Endodermal cell (in vitro differentiated cells): ENCODE measurements around the gene TULP3. TPM values are rescaled to one million over a fixed set of nuclear protein-coding genes. Genes with fewer than 3 reads are reported as not detected.

Experiments
- DNase-seq: peaks from one replicate; pipeline ENCODE4 v3.0.0-alpha.2; 2017
- H3K27ac ChIP-seq: 2 replicates; pipeline ENCODE4 v1.5.1; 2013; ENCODE audit warnings: mild to moderate bottlenecking, low read depth, low read length, moderate library complexity
- H3K27me3 ChIP-seq: 2 replicates; pipeline ENCODE4 v1.6.1; 2013; ENCODE audit warnings: mild to moderate bottlenecking, low read length, moderate library complexity; ENCODE audit not compliant: insufficient read depth, control insufficient read depth, poor library complexity, severe bottlenecking
- H3K36me3 ChIP-seq: 2 replicates; pipeline ENCODE4 v1.7.0; 2013; ENCODE audit warnings: mild to moderate bottlenecking, low read length, moderate library complexity; ENCODE audit not compliant: control insufficient read depth, insufficient read depth
- H3K4me1 ChIP-seq: one replicate; pipeline ENCODE4 v1.7.0; 2013; ENCODE audit warnings: low read length; ENCODE audit not compliant: control insufficient read depth, insufficient read depth
- H3K4me3 ChIP-seq: 2 replicates; pipeline ENCODE4 v1.5.1; 2013; ENCODE audit warnings: mild to moderate bottlenecking, low read length, moderate library complexity
- H3K9ac ChIP-seq: 2 replicates; pipeline ENCODE4 v1.6.1; 2013; ENCODE audit warnings: mild to moderate bottlenecking, low read length, moderate library complexity; ENCODE audit not compliant: poor library complexity, severe bottlenecking; ENCODE audit errors: extremely low read depth
- H3K9me3 ChIP-seq: 2 replicates; pipeline ENCODE4 v1.6.1; 2013; ENCODE audit warnings: mild to moderate bottlenecking, low read length, moderate library complexity; ENCODE audit not compliant: control insufficient read depth
- H3K27ac Mint-ChIP-seq: 2 replicates; pipeline ENCODE4 v1.8.0; 2020; ENCODE audit warnings: mixed read lengths
- H3K27me3 Mint-ChIP-seq: 2 replicates; pipeline ENCODE4 v1.8.0; 2021; ENCODE audit warnings: mild to moderate bottlenecking, mixed read lengths; ENCODE audit not compliant: insufficient read depth
- H3K36me3 Mint-ChIP-seq: 2 replicates; pipeline ENCODE4 v1.8.0; 2020; ENCODE audit warnings: low read depth, mixed read lengths
- H3K4me1 Mint-ChIP-seq: 2 replicates; pipeline ENCODE4 v1.8.0; 2020; ENCODE audit warnings: mixed read lengths
- H3K4me3 Mint-ChIP-seq: 2 replicates; pipeline ENCODE4 v1.8.0; 2020; ENCODE audit warnings: mild to moderate bottlenecking, moderate library complexity, mixed read lengths
- H3K9me3 Mint-ChIP-seq: 2 replicates; pipeline ENCODE4 v1.8.0; 2020; ENCODE audit warnings: mild to moderate bottlenecking, mixed read lengths
- WGBS, 2 experiments: methylation state at CpG; one replicate each; pipeline versions ENCODE4 v1.1.5 to v1.1.7; 2013; ENCODE audit warnings: missing lambda C conversion rate in 2 of 2, mixed read lengths in 1 of 2; ENCODE audit not compliant: insufficient coverage in 1 of 2, insufficient read length in 1 of 2; 5-methylcytosine and 5-hydroxymethylcytosine counted together
- total RNA-seq, 2 donors: library from RNA; stranded (reverse); fragmentation: NEBNext Ultra II Directional in 1 of 2; extraction: Animal tissue kit (Norgen Biotek cat#: 25700) in 1 of 2; gene quantifications; 2 replicates in 1 of 2; 3 replicates in 1 of 2; pipeline ENCODE4 v1.2.1, GENCODE V29; 2021
- TF ChIP-seq, protein P1 (sequence below): fragments of 200-600 bp; sonication (generic); conservative IDR thresholded peaks from 2 replicates; pipeline ENCODE4 v1.5.0; 2021; ENCODE audit warnings: antibody characterized with exemption, mild to moderate bottlenecking

The TULP3 gene
- total RNA-seq, 2 donors from 2014 or later = 28.1 to 47.9 TPM

DNA sequence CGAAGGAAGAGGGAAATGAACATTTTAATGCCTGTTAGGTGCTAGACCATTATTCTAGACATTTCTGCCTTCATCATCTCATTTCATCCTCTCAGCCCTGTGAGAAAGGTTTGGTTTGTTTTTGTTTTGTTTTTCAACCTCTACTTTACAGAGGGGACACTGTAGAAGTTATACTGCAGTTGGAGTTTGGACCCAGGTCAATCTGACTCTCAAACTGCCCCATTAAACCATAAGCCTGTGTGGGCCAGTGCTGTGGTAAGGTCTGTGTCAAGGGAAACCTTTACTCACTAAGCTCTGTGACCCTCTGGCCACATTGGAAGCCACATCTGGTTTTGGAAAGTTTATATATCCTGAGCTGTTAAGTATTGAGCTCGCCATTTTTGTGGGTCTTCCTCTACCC is 77.0 kb downstream of the TULP3 start:
- DNase-seq = no peak
- Mint-ChIP-seq H3K27me3 (no peaks in the 10 kb centered on the region), H3K4me1 (peaks cover 16% of the 10 kb centered on the region), H3K4me3 (no peak overlapping the region), H3K9me3 (no peaks in the 10 kb centered on the region), H3K27ac (no peak overlapping the region), H3K36me3 (peaks cover 53% of the 10 kb centered on the region)
- H3K27me3 ChIP-seq = no peaks in the 10 kb centered on the region
- WGBS, 2 experiments = 88% methylated on average over 2 of the region's 2 CpGs; no CpG with 5 or more reads in 1 of the 2 experiments
- peaks cover 29% of the 10 kb centered on the region for H3K36me3 ChIP-seq
- no peak overlapping the region for H3K27ac ChIP-seq
- H3K9me3 ChIP-seq = no peaks in the 10 kb centered on the region
- no peak overlapping the region for H3K9ac ChIP-seq
- no peaks in the 10 kb centered on the region for H3K4me1 ChIP-seq
- no peak overlapping the region for H3K4me3 ChIP-seq
- TF ChIP-seq, protein P1, sequence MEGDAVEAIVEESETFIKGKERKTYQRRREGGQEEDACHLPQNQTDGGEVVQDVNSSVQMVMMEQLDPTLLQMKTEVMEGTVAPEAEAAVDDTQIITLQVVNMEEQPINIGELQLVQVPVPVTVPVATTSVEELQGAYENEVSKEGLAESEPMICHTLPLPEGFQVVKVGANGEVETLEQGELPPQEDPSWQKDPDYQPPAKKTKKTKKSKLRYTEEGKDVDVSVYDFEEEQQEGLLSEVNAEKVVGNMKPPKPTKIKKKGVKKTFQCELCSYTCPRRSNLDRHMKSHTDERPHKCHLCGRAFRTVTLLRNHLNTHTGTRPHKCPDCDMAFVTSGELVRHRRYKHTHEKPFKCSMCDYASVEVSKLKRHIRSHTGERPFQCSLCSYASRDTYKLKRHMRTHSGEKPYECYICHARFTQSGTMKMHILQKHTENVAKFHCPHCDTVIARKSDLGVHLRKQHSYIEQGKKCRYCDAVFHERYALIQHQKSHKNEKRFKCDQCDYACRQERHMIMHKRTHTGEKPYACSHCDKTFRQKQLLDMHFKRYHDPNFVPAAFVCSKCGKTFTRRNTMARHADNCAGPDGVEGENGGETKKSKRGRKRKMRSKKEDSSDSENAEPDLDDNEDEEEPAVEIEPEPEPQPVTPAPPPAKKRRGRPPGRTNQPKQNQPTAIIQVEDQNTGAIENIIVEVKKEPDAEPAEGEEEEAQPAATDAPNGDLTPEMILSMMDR = no peak

- TF ChIP-seq, protein P1 = no peak
- no peaks in the 10 kb centered on the region for H3K4me1 ChIP-seq
- H3K27me3 Mint-ChIP-seq = no peaks in the 10 kb centered on the region
- no peaks in the 10 kb centered on the region for H3K9me3 ChIP-seq
- H3K27ac ChIP-seq = no peak overlapping the region
- DNase-seq = no peak
- WGBS, 2 experiments = 95 to 100% methylated on average over 1 to 10 of the region's 10 CpGs
- H3K4me1 Mint-ChIP-seq = peaks cover 6% of the 10 kb centered on the region
- no peak overlapping the region for H3K4me3 ChIP-seq
- H3K36me3 Mint-ChIP-seq = peaks cover 48% of the 10 kb centered on the region
- H3K36me3 ChIP-seq = peaks cover 23% of the 10 kb centered on the region
- H3K9me3 Mint-ChIP-seq = no peaks in the 10 kb centered on the region
- H3K9ac ChIP-seq = no peak overlapping the region
- no peaks in the 10 kb centered on the region for H3K27me3 ChIP-seq
- H3K27ac Mint-ChIP-seq = peak overlapping the region; percentile 10
- no peak overlapping the region for H3K4me3 Mint-ChIP-seq
These were observed 80.1 kb downstream of the TULP3 start for GRCh38 chr12:2970744-2971143.

DNA sequence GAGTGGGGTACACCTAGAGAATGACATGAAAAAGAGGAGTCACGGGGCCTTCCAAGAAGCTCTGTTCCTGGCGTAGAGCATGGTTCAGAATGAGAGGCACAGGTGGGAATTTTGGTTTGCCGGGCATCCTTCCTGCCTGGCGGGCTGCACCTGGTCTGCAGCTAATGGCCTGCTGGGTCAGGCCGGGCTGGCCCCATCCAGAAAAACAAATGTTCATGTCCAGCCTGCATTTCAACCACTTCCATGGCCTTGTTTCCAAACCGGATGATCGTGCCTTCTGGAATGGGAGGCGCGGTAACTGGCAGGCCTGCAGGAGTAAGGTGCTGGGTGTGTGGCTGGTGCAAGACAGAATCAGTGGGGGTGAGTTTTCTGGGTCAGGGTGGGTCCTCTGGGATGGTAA is 82.9 kb downstream of the TULP3 start:
- Histone ChIP-seq H3K27me3 (no peaks in the 10 kb centered on the region), H3K4me3 (no peak overlapping the region), H3K9ac (no peak overlapping the region), H3K9me3 (no peaks in the 10 kb centered on the region), H3K27ac (no peak overlapping the region), H3K4me1 (no peaks in the 10 kb centered on the region), H3K36me3 (peaks cover 12% of the 10 kb centered on the region)
- H3K4me1 Mint-ChIP-seq = peaks cover 28% of the 10 kb centered on the region
- no peaks in the 10 kb centered on the region for H3K9me3 Mint-ChIP-seq
- peaks cover 44% of the 10 kb centered on the region for H3K36me3 Mint-ChIP-seq
- H3K27me3 Mint-ChIP-seq = no peaks in the 10 kb centered on the region
- TF ChIP-seq, protein P1 = no peak
- no peak overlapping the region for H3K4me3 Mint-ChIP-seq
- no peak for DNase-seq
- no peak overlapping the region for H3K27ac Mint-ChIP-seq
- WGBS, 2 experiments = 94 to 96% methylated on average over 2 to 9 of the region's 9 CpGs
